Caco-2 (cell line): ENCODE results near the gene SARNP. TPM values are rescaled to one million over a fixed set of nuclear protein-coding genes. Genes with fewer than 3 reads are reported as not detected.

Source experiments
- BruUV-seq: library from RNA; stranded (reverse); fragments of 400-500 nt; replicated peaks from 2 replicates; lab custom pipeline; 2021; lab: Mats Ljungman, UMichigan
- CTCF ChIA-PET: fragments of 300-600 bp; sonication (Branson Sonifier 250); formaldehyde crosslinking; loops from one replicate; lab custom pipeline; 2022; ENCODE audit warnings: antibody characterized with exemption; lab: Charles Lee
- POLR2A ChIA-PET: fragments of 300-600 bp; sonication (Branson Sonifier 250); formaldehyde crosslinking; loops from one replicate; lab custom pipeline; 2022; ENCODE audit warnings: antibody characterized with exemption; lab: Charles Lee
- DNase-seq, 2 experiments: peaks; one replicate each; pipeline versions ENCODE4 v3.0.0 to v3.0.0-alpha.2; 2020 to 2022
- H3K27me3 ChIP-seq: replicated peaks from 2 replicates; pipeline ENCODE4 v1.6.0; 2011; ENCODE audit warnings: low read length; ENCODE audit not compliant: control insufficient read depth, insufficient read depth
- H3K36me3 ChIP-seq: 2 replicates; pipeline ENCODE4 v1.5.1; 2011; ENCODE audit warnings: low read length; ENCODE audit not compliant: control insufficient read depth, insufficient read depth
- H3K4me1 ChIP-seq: fragments of 250-450 bp; sonication (Bioruptor Pico); 2 replicates; pipeline ENCODE4 v1.5.1; 2020; ENCODE audit warnings: mild to moderate bottlenecking
- H3K4me3 ChIP-seq: 2 replicates; pipeline ENCODE4 v1.5.1; 2011; ENCODE audit warnings: low read depth, mild to moderate bottlenecking, control low read depth, low read length
- H3K9me3 ChIP-seq: fragments of 250-450 bp; sonication (Bioruptor Pico); 2 replicates; pipeline ENCODE4 v1.5.1; 2020; ENCODE audit warnings: mild to moderate bottlenecking, moderate library complexity
- H3K27ac Mint-ChIP-seq: one replicate; pipeline ENCODE4 v1.8.0; 2022; ENCODE audit warnings: mixed read lengths; ENCODE audit not compliant: unreplicated experiment
- H3K27me3 Mint-ChIP-seq: one replicate; pipeline ENCODE4 v1.8.0; 2022; ENCODE audit warnings: mixed read lengths; ENCODE audit not compliant: insufficient read depth, unreplicated experiment
- H3K36me3 Mint-ChIP-seq: one replicate; pipeline ENCODE4 v1.8.0; 2022; ENCODE audit warnings: mild to moderate bottlenecking, mixed read lengths; ENCODE audit not compliant: insufficient read depth, unreplicated experiment
- H3K4me1 Mint-ChIP-seq: one replicate; pipeline ENCODE4 v1.8.0; 2022; ENCODE audit warnings: low read depth, mixed read lengths; ENCODE audit not compliant: unreplicated experiment
- H3K4me3 Mint-ChIP-seq: one replicate; pipeline ENCODE4 v1.8.0; 2022; ENCODE audit warnings: mild to moderate bottlenecking, moderate library complexity, mixed read lengths; ENCODE audit not compliant: unreplicated experiment
- H3K9me3 Mint-ChIP-seq: one replicate; pipeline ENCODE4 v1.8.0; 2022; ENCODE audit warnings: mixed read lengths; ENCODE audit not compliant: unreplicated experiment
- CTCF ChIP-seq, 2 experiments: fragments of 200-600 bp in 1 of 2; IDR thresholded peaks; 1 replicate in 1 of 2; 2 replicates in 1 of 2; pipeline versions ENCODE4 v1.5.1 to v1.8.0; 2011 to 2022; ENCODE audit warnings: antibody characterized with exemption in 1 of 2, control low read depth in 1 of 2, inconsistent platforms in 1 of 2, low read depth in 1 of 2, low read length in 1 of 2, mild to moderate bottlenecking in 1 of 2, moderate library complexity in 1 of 2; ENCODE audit not compliant: insufficient read depth in 1 of 2, severe bottlenecking in 1 of 2, unreplicated experiment in 1 of 2
- intact Hi-C: fragments of 100-400 bp; cut with micrococcal nuclease; formaldehyde crosslinking; loops from one replicate; pipeline ENCODE4 v1.10.0; 2022; ENCODE audit not compliant: unreplicated experiment
- total RNA-seq: library from RNA; stranded (reverse); gene quantifications from 2 replicates; pipeline ENCODE4 v1.2.3, GENCODE V29; 2022

SARNP gene
- total RNA-seq, 1 experiment from 2014 or later, result 77.6 TPM

GRCh38 chr12:55712700-55713415 lies 104.7 kb downstream of the SARNP start:
- no peaks in the 10 kb centered on the region for H3K9me3 ChIP-seq
- Mint-ChIP-seq H3K9me3 (no peaks in the 10 kb centered on the region), H3K36me3 (peaks cover 17% of the 10 kb centered on the region), H3K4me1 (peaks cover 11% of the 10 kb centered on the region), H3K27ac (no peak overlapping the region), H3K27me3 (peaks cover 18% of the 10 kb centered on the region), H3K4me3 (no peak overlapping the region)
- H3K36me3 ChIP-seq, result no peaks in the 10 kb centered on the region
- no TSS peak for BruUV-seq
- no peak overlapping the region for H3K4me3 ChIP-seq
- intact Hi-C loops, result no loop called here
- no peak for TF ChIP-seq CTCF (IDR thresholded peaks at IDR 0.05; ENCODE audit: insufficient read depth in 1 of 2, low read depth in 1 of 2, low read length in 1 of 2, severe bottlenecking in 1 of 2, unreplicated experiment in 1 of 2)
- CTCF ChIA-PET, result no interaction called here
- peaks cover 15% of the 10 kb centered on the region for H3K4me1 ChIP-seq
- no peak for DNase-seq
- POLR2A ChIA-PET, result no interaction called here
- H3K27me3 ChIP-seq, result no peaks in the 10 kb centered on the region

- no peak overlapping the region for H3K4me3 ChIP-seq
- H3K9me3 ChIP-seq, result no peaks in the 10 kb centered on the region
- CTCF ChIA-PET, result no interaction called here
- Mint-ChIP-seq H3K9me3 (no peaks in the 10 kb centered on the region), H3K36me3 (peaks cover 17% of the 10 kb centered on the region), H3K27me3 (peaks cover 18% of the 10 kb centered on the region), H3K4me1 (peaks cover 12% of the 10 kb centered on the region), H3K4me3 (no peak overlapping the region), H3K27ac (no peak overlapping the region)
- H3K36me3 ChIP-seq, result no peaks in the 10 kb centered on the region
- intact Hi-C loops, result no loop called here
- BruUV-seq, result no TSS peak
- POLR2A ChIA-PET, result no interaction called here
- no peaks in the 10 kb centered on the region for H3K27me3 ChIP-seq
- H3K4me1 ChIP-seq, result peaks cover 12% of the 10 kb centered on the region
- DNase-seq, result no peak
- no peak for TF ChIP-seq CTCF (IDR thresholded peaks at IDR 0.05; ENCODE audit: insufficient read depth in 1 of 2, low read depth in 1 of 2, low read length in 1 of 2, severe bottlenecking in 1 of 2, unreplicated experiment in 1 of 2)
Measured at GRCh38 chr12:55711786-55712553, 105.6 kb downstream of the SARNP start.

GRCh38 chr12:55708695-55709233 lies 108.8 kb downstream of the SARNP start:
- TF ChIP-seq CTCF (IDR thresholded peaks at IDR 0.05; ENCODE audit: insufficient read depth in 1 of 2, low read depth in 1 of 2, low read length in 1 of 2, severe bottlenecking in 1 of 2, unreplicated experiment in 1 of 2), result no peak
- no peak overlapping the region for H3K27ac Mint-ChIP-seq

More at GRCh38 chr12:55708695-55709233, 108.8 kb downstream of the SARNP start:
- Mint-ChIP-seq H3K4me3 (peak overlapping the region; percentile 78), H3K27me3 (peaks cover 18% of the 10 kb centered on the region), H3K9me3 (no peaks in the 10 kb centered on the region), H3K36me3 (no peaks in the 10 kb centered on the region), H3K4me1 (peaks cover 18% of the 10 kb centered on the region)
- H3K4me1 ChIP-seq, result peaks cover 36% of the 10 kb centered on the region
- CTCF ChIA-PET, result interaction anchor here (1.8 kb wide), 1 partner anchor 11 kb away, joined by 7 read pairs; the partner anchor contains the start of gene RDH5
- POLR2A ChIA-PET, result no interaction called here
- no peak overlapping the region for H3K4me3 ChIP-seq
- BruUV-seq, result no TSS peak
- no peaks in the 10 kb centered on the region for H3K36me3 ChIP-seq
- intact Hi-C loops, result loop anchor here (1.0 kb wide), 1 partner anchor 8 kb away; the partner anchor contains the start of gene BLOC1S1
- H3K27me3 ChIP-seq, result no peaks in the 10 kb centered on the region
- no peaks in the 10 kb centered on the region for H3K9me3 ChIP-seq
- no peak for DNase-seq
